Measurements from ENCODE around the gene EIF2B5.
A peak's percentile ranks its signal among the peaks of the same experiment; 100 is the strongest.
"Not testable (repeated sequence)": the region's sequence is repeated elsewhere in the genome, so short reads cannot be mapped to it uniquely, and the experiment has no call there.

The EIF2B5 gene

DNA sequence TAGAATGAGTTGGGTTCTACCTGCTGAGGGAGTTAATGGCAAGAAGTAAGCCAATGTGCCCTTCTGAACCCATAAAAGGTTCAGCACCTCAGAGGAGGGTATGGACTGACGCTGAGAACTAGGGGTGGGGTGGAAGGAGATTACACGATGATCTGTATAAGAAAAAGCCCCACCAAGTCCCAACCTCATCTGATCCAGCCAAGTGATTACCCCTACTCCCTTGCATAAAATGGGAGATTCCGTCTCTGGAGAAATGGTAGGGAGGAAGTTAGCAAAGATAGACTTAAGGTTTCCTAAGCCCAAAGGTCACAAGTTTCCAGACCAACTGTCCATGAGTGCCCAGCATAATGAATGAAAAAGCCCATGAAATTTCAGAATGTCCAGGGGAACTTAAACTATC is 12.9 kb downstream of the EIF2B5 start:
- DNase-seq = no peak

DNA sequence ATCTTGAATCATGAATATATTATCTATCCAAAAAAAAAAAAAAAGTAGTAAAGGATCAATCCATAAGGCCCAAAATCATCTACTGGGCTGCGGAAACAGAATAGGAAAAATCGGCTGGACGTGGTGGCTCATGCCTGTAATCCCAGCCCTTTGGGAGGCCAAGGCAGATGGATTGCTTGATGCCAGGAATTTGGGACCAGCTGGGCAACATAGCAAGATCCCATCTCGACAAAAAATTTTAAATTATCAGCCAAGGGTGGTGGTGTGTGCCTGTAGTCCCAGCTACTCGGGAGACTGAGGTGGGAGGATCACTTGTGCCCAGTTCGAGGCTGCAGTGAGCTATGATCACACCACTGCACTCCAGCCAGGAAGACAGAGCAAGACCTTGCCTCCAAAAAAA is 14.0 kb downstream of the EIF2B5 start:
- DNase-seq = no peak

DNA sequence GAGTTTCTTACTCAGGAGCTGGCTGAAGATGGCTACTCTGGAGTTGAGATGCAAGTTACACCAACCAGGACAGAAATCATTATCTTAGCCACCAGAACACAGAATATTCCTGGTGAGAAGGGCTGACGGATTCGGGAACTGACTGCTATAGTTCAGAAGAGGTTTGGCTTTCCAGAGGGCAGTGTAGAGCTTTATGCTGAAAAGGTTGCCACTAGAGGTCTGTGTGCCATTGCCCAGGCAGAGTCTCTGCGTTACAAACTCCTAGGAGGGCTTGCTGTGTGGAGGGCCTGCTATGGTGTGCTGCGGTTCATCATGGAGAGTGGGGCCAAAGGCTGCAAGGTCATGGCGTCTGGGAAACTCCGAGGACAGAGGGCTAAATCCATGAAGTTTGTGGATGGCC is 14.6 kb downstream of the EIF2B5 start:
- DNase-seq = not testable (repeated sequence)

DNA sequence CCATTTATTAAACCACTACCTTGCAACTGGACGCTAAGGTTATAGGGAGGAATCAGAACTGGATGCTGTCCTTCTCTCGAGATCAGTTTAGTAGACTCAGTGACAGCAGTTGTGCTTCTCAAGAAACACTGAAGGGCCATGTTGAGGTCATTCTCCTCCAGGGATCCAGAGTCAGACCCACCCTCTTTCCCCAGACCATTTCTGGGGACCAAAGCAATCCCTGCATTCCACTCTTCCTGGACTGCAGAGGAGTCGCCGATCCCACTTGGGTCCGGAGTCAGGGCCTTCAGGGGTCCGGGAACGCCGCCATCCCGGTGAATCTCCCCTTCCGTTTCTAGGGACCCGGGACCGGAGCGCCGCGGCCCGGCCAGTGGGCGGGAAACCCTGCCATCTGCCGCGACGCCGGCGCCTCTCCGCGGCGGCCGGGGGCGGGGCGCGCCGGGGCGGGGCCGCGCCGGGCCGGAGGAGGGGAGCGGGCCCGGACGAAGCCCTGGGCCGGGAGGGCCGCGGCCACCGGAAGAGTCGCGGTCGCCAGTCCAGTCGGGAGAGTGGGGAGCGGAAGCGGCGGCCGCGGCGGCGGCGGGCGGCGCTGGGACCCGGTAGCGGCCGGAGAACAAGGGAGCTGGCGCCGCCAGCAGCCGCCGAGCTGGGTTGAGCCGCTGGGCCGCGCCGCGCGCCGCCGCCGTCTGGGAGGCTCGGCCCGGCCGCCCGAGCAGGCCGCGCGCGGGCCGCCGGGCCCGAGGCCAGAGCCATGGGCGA is 19.9 kb downstream of the EIF2B5 start, which contains the start of gene DVL3:
TSS of gene DVL3 (plus strand) at position 493 of the 759 bp plus-strand sequence. CDS start at position 752, 259 bp downstream.
- peak; percentile 38 for DNase-seq

DNA sequence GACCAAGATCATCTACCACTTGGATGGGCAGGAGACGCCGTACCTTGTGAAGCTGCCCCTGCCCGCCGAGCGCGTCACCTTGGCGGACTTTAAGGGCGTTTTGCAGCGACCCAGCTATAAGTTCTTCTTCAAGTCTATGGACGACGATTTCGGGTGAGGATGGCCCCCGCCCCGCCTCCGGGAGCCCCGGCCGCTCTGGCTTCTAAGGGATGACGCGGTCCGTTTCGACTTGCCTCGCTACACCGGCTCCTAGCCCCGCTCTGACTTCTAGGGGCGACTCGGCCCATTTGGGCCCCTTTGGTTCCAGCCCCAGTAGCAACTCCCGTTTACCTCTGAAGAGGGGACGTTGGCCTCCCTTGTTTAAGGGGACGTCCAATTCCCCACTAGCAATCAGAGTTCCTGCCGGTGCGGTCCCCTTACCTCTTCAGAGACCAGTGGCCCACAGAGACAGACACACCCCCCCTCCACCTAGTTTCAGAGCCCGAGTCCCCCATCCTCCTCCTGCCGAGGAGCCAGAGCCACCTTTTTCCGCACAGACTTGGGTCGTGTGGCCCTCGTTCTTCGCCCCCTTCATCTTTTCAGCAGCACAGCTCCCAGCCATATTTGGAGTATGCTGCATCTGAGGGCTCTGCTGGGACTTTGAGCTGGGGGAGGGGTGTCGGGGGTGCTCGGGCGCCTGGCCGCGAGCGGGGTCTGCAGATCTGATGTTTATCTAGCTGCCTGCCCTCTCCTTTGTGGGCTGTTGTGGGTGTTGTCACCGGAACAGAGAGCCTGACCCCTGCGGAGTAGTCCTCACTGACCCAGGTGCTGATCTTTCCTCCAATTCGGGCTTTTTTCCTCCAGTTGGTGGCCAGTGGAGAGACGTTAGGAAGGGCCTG is 20.7 kb downstream of the EIF2B5 start:
- peak; percentile 48 for DNase-seq

DNA sequence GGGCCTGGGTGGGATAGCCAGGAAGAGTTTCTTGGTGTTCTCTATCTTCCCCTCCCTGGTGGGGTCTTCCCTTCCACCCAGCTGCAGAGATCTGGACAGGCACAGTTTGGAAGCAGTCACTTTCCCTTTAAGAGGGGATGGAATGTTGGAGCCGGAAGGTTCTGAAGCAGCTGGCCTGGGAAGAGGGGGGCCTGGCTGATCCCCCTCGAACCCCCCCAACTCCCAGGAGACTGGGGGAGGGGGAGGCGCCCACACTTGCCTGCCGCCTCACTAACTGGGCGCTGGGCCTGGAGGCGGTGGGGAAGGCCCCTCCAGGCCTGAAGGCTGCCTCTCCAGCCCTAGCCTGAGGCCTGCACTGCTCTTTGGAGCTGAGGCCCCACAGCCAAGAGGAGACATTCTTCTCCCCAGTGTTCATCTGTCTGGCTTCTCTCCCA is 21.4 kb downstream of the EIF2B5 start:
- DNase-seq = no peak

DNA sequence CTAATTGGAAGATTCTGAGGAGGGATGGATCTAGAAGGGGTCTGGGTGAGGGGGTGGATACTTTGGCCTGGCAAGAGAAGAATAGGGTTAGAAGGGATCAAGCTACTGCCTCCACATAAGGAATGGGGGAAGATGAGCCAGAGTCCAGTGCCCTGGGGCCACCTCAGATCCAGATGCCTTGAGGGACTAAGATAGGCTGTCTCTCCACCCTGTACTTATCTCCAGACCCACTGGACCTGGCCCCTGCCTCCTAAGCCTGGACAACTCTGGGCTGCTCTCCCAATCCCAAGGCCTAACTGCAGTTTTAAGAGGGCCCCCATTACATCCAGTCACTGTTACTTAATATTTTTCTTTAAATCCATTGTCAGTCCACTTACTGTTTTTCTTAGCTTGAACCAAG is 22.0 kb downstream of the EIF2B5 start:
- DNase-seq = no peak

DNA sequence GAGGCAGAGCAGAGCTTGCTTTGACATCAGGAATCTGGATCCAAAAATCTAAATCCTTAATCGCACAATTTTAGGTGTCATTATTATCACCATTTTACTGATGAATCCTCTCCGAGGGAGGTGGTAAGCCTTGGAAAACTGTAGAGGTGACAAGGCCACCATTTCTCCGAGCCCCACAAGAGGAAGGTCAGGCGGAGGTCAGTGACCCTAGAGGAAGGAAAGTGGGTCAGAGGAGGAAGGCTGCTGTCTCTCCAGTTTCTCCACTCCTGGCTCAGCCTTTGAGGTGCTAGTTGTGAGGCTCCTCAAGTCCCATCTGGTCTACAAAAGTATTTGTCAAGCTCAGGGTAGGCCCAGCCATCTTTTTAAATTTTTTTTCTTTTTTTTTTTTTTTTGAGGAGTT is 23.2 kb downstream of the EIF2B5 start:
- no peak for DNase-seq

DNA sequence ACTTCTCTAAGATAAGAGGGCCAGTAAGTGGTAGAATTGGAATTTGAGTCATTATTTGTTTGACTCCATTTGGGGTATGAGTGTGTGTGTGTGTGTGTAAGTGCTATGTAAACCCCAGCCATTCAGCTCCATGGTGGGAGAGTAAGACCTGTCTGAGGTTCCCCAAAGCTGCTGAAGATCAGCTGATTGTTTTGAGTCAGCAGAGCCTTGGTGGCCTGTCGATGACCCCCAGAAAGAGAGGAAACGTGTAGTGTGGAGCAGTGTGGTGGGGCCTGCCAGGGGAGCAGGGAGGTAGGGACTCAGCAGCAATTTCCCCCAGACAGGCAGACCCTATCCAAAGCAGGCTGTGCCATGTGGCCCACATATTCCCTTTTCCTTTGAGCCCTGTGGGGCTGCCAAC is 25.3 kb downstream of the EIF2B5 start:
- DNase-seq = no peak

DNA sequence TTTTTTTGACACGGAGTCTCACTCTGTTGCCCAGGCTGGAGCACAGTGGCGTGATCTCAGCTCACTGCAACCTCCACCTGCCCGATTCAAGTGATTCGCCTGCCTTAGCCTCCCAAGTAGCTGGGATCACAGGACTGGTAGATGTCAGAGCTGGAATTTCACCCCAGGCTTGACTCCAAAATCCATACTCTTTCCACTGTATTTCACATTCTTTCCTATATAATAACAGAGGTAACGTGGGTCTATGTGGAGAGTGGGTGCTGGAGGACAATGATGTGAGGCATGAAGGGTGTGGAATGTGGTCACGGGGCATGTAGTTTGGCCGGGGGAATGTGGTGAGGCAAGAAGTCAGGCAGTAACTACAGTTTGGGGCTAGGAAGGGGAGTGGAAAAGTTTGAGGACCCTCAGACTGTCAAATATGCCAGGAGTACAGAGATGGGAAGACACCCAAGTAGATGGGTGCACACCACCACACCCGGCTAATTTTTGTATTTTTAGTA is 27.5 kb downstream of the EIF2B5 start:
- not testable (repeated sequence) for DNase-seq

DNA sequence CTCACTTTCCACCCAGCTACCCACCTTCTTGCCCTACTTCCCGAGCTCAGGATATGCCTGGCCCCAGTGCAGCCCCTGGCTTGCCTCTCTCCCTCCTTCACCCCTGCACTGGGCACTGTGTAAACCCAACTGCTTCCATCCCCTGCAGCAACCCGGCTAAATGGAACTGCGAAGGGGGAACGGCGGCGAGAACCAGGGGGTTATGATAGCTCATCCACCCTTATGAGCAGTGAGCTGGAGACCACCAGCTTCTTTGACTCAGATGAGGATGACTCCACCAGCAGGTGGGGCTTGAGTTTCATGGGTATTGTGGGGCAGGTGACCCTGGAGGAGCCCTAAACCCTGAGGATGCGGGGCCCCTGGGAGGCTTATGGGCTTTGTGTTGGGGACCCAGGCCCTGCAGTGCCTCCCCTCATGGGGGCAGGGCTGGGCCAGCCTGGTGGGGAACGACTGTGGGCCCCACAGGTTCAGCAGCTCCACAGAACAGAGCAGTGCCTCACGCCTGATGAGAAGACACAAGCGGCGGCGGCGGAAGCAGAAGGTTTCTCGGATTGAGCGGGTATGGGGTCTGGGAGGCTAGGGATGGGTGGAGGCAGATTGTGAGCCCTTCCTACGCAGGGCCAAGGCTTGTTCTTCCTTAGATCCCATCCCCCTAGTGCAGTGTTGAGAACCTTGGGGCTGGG is 29.6 kb downstream of the EIF2B5 start:
- DNase-seq = no peak

DNA sequence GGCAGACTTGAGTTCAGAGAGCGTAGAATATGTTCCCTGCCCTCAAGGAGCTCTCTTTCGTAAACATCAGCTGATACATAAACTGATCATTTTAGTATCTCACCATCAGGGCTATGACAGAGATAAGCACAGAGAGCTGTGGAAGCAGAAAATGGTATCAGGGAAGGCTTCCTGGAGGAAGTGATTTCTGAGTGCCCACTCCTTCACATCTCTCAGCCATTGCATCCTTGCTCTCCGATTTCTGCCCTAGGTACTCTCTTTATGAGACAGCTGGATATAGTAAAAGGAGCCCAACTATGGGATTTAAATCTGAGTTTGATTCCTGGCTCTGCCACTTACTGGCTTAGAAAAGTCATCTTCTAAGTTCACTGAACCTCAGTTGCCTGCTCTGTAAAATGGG is 30.4 kb downstream of the EIF2B5 start:
- no peak for DNase-seq

DNA sequence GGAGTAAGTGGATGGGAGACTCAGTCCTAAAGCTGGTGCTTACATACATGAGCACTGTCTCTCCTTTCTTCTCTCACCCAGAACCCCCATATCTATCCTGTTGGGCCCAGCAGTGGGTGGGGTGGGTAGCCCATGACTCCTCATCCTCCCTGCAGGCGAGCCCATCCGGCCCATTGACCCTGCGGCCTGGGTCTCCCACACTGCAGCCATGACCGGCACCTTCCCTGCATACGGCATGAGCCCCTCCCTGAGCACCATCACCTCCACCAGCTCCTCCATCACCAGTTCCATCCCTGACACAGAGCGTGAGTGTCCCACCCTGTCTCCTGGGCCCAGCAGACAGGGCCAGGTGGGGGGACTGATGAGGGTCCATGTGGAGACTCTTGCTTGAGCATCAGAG is 31.5 kb downstream of the EIF2B5 start:
- no peak for DNase-seq

DNA sequence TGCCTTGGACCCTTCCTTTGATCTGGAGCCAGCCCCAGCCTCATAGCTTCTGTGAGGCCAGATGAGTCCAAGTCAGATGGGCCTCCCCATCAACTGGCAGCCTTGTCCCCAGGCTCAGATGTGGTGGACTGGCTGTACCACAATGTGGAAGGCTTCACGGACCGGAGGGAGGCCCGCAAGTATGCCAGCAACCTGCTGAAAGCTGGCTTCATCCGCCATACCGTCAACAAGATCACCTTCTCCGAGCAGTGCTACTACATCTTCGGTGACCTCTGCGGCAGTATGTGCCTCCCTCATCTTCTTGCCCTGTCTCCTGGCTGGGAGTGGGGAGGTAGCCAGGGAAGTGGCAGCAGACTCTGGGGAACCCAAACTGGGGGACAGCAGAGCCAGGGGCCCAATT is 32.6 kb downstream of the EIF2B5 start:
- no peak for DNase-seq

DNA sequence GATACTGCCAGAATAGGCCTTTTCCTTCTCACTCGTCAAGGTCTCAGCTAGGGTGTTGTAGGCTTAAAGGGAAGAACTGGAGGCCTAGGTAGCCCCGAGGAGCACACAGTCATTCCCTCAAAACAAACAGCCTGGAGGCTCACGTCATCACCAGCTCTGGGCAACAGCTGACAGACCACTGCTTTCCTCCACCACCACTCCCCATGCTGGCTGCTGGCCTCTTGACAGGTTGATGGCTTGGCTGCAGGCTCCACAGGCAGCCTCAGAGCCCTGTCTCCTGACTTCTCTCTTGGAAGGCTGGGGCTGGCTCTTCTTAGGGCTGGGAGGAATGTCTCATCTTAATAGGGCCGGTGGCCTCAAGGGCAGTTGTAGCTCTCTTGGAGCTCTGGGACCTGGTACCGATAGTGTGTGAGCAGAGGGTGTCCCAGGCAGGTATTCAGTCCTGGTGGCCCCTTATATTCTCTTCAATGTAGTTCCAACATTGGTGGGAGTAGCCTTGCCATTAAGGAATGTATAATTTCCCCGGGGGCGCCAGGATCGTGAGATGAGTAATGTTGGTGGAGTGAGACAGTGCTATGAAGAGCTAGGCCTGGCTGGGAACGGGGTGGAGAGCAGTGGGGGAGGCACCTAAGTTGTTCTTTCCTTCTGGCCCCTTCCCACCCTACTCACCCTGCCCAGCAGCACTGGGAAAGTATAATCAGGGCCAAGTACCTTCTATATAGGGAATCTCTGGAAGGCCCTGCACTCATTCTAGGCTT is 33.4 kb downstream of the EIF2B5 start:
- DNase-seq = no peak

DNA sequence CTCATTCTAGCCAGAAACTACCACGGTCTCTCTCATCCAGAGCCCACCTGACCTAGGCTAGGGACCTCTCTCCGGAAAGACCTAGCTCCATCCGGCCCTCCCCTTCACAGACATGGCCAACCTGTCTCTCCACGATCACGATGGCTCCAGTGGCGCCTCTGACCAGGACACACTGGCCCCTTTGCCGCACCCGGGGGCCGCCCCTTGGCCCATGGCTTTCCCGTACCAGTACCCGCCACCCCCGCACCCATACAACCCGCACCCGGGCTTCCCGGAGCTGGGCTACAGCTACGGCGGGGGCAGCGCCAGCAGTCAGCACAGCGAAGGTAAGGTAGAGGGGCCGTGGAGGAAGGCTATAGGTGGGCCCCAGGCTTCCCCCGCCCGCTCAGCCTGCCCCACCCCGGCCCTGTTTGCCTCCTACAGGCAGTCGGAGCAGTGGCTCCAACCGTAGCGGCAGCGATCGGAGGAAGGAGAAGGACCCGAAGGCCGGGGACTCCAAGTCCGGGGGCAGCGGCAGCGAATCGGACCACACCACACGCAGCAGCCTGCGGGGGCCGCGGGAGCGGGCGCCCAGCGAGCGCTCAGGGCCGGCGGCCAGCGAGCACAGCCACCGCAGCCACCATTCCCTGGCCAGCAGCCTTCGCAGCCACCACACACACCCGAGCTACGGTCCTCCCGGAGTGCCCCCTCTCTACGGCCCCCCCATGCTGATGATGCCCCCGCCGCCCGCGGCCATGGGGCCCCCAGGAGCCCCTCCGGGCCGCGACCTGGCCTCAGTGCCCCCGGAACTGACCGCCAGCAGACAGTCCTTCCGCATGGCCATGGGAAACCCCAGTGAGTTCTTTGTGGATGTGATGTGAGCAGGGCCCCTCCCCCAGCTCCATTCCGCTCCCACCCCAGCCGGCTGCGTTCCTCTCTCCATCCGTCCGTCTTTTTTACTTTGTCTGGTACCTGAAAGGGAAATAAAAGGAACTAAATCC is 35.0 kb downstream of the EIF2B5 start:
- no peak for DNase-seq

DNA sequence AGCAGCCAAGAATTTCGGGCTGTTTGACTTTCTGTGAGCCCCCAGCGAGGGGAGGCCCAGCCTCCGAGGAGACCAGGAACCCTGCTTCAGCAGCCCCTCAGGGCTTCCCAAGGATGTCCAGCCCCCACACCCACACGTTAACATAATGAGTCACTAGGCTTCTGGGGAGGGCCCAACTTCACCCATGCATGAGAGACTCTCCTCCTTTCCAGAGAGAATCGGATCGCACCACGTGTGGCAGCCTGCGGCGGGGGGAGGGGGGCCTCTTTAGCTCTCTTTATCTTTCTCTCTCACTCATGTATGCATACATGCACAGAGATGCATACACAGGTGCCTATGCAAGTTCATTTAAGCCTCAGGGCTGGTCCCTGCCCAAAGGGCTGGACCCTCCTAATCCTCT is 36.4 kb downstream of the EIF2B5 start:
- DNase-seq = no peak

DNA sequence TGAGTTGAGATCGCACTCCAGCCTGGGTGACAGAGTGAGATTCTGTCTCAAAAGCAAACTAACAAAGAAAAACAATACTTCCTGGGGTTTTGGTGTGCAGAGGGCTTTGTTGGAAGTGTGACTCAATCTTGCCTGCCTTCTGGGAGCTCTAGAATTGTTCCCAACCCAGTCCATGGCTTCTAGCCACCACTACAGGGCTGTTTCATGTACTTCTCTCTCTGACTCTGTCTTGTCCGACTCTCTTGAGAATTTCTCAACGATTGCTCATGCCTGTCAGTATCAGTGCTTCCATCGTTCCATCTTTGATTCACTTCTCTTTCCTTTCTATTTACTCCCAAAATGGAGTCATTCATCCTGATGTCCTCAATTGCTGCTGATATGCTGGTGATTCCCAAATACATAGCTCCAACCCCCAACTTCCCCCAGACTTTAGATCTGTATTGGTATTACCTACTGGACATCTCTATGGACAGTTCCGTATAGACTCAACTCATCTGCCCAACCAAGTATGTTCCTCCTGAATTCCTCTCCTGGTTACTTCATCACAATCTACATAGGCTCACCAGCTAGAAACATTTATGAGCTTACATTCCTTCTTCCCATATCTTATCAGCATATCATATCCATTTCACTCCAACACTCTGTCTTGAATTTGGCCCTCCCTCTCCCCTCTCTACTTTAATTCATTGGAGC is 37.7 kb downstream of the EIF2B5 start:
- DNase-seq = no peak

DNA sequence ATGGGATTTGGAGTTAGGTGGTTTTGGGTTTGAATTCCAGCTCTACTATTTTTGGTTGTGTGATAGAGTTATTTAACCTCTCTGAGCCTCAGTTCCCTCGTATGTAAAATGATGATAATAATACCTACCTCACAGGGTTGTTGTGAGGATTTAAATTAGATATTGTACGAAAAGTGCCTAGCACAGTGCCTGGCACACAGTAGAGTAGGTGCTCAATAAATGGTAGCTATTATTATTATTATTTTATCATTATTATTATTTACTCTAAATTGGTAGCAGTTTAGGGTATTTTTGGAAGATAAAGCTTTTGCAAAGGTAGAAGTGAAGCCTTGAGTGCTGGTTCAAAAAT is 38.2 kb downstream of the EIF2B5 start:
- no peak for DNase-seq

DNA sequence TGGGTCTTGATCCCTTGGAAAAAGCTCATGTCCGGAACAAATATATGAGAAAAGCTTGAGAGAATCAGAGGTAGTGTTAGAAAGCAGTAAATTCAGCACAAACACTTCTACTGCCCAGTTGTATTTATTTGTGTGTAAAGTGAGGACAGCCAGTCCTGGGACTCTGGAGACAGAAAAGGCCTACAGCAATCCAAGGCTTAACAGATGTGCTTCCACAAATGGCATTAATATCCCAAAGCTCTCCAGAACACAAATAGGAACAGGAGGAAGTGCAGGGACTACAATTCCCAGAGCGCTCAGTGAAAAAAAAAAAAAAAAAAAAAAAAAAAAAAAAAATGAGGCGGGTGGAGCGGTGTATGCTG is 39.1 kb downstream of the EIF2B5 start:
- no peak for DNase-seq

Data from stimulated activated CD4-positive, alpha-beta T cell treated with anti-CD3 and anti-CD28 coated beads, Interleukin-12 subunit alpha, Interleukin-12 subunit beta, amount 100 ng/mL, for 4 hours (primary cell).